ENCODE data around the gene YEATS2. TPM values are rescaled to one million over a fixed set of nuclear protein-coding genes. Genes with fewer than 3 reads are reported as not detected.

The YEATS2 gene
- total RNA-seq, 1 experiment from 2014 or later, result 33.8 TPM

- in situ Hi-C loops (cut with HindIII; ENCODE audit: low pct_unique_long_range_greater_than_20kb, low sequenced_read_pairs) (no loop called here), intact Hi-C loops (cut with micrococcal nuclease; ENCODE audit: unreplicated experiment) (no loop called here)
- H3K36me3 ChIP-seq (ENCODE audit: control insufficient read depth, insufficient read depth, low read length), result peaks cover 25% of the 10 kb centered on the region
- H3K27me3 ChIP-seq (ENCODE audit: control insufficient read depth, insufficient read depth, low read length), result no peaks in the 10 kb centered on the region
- no peaks in the 10 kb centered on the region for H3K4me1 ChIP-seq (ENCODE audit: control insufficient read depth, insufficient read depth, low read length)
- ChIA-PET CTCF (interaction anchor here (0.6 kb wide), 1 partner anchor 333 kb away, joined by 9 read pairs; no protein-coding TSS in a partner anchor), POLR2A (no interaction called here)
- no peaks in the 10 kb centered on the region for H3K9me3 ChIP-seq (ENCODE audit: control insufficient read depth, insufficient read depth, low read depth, low read length)
- no peak overlapping the region for H3K27ac ChIP-seq (ENCODE audit: low read length)
- BruUV-seq (replicated peaks), result no TSS peak
- ATAC-seq (no peak), DNase-seq (ENCODE audit: low read depth, low spot score) (no peak)
- H3K4me3 ChIP-seq (ENCODE audit: low read depth in 2 of 2, low read length in 2 of 2), result no peak overlapping the region
- TF ChIP-seq TCF7L2 (IDR thresholded peaks at IDR 0.05; ENCODE audit: low read depth, low read length) (no peak), REST (IDR thresholded peaks at IDR 0.05; ENCODE audit: insufficient read depth in 1 of 2, low read depth in 2 of 2, low read length in 1 of 2) (no peak), SIN3A (IDR thresholded peaks at IDR 0.05; ENCODE audit: borderline replicate concordance, insufficient read depth, low read depth, low read length) (no peak), POLR2AphosphoS5 (IDR thresholded peaks at IDR 0.05; ENCODE audit: low read depth, low read length) (no peak)
- TF ChIP-seq, protein P1, sequence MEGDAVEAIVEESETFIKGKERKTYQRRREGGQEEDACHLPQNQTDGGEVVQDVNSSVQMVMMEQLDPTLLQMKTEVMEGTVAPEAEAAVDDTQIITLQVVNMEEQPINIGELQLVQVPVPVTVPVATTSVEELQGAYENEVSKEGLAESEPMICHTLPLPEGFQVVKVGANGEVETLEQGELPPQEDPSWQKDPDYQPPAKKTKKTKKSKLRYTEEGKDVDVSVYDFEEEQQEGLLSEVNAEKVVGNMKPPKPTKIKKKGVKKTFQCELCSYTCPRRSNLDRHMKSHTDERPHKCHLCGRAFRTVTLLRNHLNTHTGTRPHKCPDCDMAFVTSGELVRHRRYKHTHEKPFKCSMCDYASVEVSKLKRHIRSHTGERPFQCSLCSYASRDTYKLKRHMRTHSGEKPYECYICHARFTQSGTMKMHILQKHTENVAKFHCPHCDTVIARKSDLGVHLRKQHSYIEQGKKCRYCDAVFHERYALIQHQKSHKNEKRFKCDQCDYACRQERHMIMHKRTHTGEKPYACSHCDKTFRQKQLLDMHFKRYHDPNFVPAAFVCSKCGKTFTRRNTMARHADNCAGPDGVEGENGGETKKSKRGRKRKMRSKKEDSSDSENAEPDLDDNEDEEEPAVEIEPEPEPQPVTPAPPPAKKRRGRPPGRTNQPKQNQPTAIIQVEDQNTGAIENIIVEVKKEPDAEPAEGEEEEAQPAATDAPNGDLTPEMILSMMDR (IDR thresholded peaks at IDR 0.05), result no peak
Observed at GRCh38 chr3:183802989-183803388, 105.4 kb downstream of the YEATS2 start.

DNA sequence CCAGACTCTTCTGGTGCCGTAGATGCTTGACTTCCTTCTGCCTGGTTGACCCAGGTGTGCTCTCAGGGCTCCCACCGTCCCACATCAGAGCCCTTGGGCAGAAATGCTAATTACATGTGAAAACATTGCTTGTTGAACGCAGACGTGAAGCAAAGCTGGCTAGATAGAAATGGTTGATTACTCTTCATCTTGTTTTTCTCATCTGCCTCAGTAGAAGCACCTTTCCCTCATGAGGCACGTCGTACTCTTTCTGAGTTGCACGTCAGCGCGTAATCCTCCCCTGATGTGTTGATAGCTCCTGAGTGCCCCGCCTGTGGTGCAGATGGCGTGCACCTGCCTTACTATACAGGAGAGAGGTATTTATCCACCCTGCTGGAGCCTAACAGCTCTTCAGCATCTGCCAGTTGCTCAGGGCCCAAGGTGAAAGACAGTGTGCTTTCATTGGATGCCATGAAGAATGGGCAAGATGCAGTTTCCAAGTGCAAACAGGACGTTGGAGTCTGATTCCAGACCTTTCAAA lies 109.7 kb downstream of the YEATS2 start:
- in situ Hi-C loops (cut with HindIII; ENCODE audit: low pct_unique_long_range_greater_than_20kb, low sequenced_read_pairs), result no loop called here
- no peak for ATAC-seq
- POLR2A ChIA-PET, result no interaction called here

More for the DNA sequence above, 109.7 kb downstream of the YEATS2 start:
- BruUV-seq (replicated peaks), result no TSS peak
- TF ChIP-seq, protein P1 (IDR thresholded peaks at IDR 0.05), result no peak
- TF ChIP-seq POLR2AphosphoS5 (IDR thresholded peaks at IDR 0.05; ENCODE audit: low read depth, low read length), result no peak
- TF ChIP-seq TCF7L2 (IDR thresholded peaks at IDR 0.05; ENCODE audit: low read depth, low read length), result no peak
- TF ChIP-seq REST (IDR thresholded peaks at IDR 0.05; ENCODE audit: insufficient read depth in 1 of 2, low read depth in 2 of 2, low read length in 1 of 2), result no peak
- TF ChIP-seq SIN3A (IDR thresholded peaks at IDR 0.05; ENCODE audit: borderline replicate concordance, insufficient read depth, low read depth, low read length), result no peak
- H3K4me1 ChIP-seq (ENCODE audit: control insufficient read depth, insufficient read depth, low read length), result no peaks in the 10 kb centered on the region
- H3K4me3 ChIP-seq (ENCODE audit: low read depth in 2 of 2, low read length in 2 of 2), result no peak overlapping the region
- no peaks in the 10 kb centered on the region for H3K27me3 ChIP-seq (ENCODE audit: control insufficient read depth, insufficient read depth, low read length)
- H3K9me3 ChIP-seq (ENCODE audit: control insufficient read depth, insufficient read depth, low read depth, low read length), result no peaks in the 10 kb centered on the region
- CTCF ChIA-PET, result no interaction called here
- intact Hi-C loops (cut with micrococcal nuclease; ENCODE audit: unreplicated experiment), result no loop called here
- no peak overlapping the region for H3K27ac ChIP-seq (ENCODE audit: low read length)
- H3K36me3 ChIP-seq (ENCODE audit: control insufficient read depth, insufficient read depth, low read length), result peaks cover 18% of the 10 kb centered on the region; the same call in 1 of the 2 replicates
- no peak for DNase-seq (ENCODE audit: low read depth, low spot score)

Measured in Panc1 (cell line).